Stimulated activated CD8-positive, alpha-beta memory T cell treated with anti-CD3 and anti-CD28 coated beads, Interleukin-4, amount 100 ng/mL, for 48 hours (primary cell): ENCODE results near the gene INCENP.
A peak's percentile ranks its signal among the peaks of the same experiment; 100 is the strongest.

Experiments used
- DNase-seq: peaks from one replicate; pipeline ENCODE4 v3.0.0-alpha.2; 2020

INCENP gene

GRCh38 chr11:62141111-62142042 is 17.6 kb downstream of the INCENP start:
- DNase-seq, result peak; percentile 17

GRCh38 chr11:62142043-62142375 is 18.2 kb downstream of the INCENP start:
- DNase-seq, result no peak

GRCh38 chr11:62142921-62143320 is 19.1 kb downstream of the INCENP start:
- DNase-seq, result peak; percentile 7

- peak; percentile 20 for DNase-seq
These were observed 19.9 kb downstream of the INCENP start for GRCh38 chr11:62143727-62144126.

GRCh38 chr11:62144641-62145255 is 20.9 kb downstream of the INCENP start:
- peak; percentile 10 for DNase-seq

- peak; percentile 14 for DNase-seq
These were observed 21.6 kb downstream of the INCENP start for GRCh38 chr11:62145261-62145871.

GRCh38 chr11:62146476-62147200 is 22.8 kb downstream of the INCENP start:
- peak; percentile 6 for DNase-seq

- DNase-seq, result peak; percentile 20
These were observed 23.7 kb downstream of the INCENP start for GRCh38 chr11:62147545-62147944.

GRCh38 chr11:62148271-62148980 is 24.6 kb downstream of the INCENP start:
- peak; percentile 11 for DNase-seq

GRCh38 chr11:62149986-62150886 is 26.4 kb downstream of the INCENP start:
- DNase-seq, result peak; percentile 12

GRCh38 chr11:62150887-62151736 is 27.3 kb downstream of the INCENP start:
- DNase-seq, result peak; percentile 10

GRCh38 chr11:62151737-62152102 is 27.9 kb downstream of the INCENP start:
- no peak for DNase-seq

- no peak for DNase-seq
These were observed 28.7 kb downstream of the INCENP start for GRCh38 chr11:62152245-62153086.

- DNase-seq, result no peak
These were observed 29.2 kb downstream of the INCENP start for GRCh38 chr11:62153087-62153395.

- DNase-seq, result no peak
These were observed 29.8 kb downstream of the INCENP start for GRCh38 chr11:62153617-62154016.

- DNase-seq, result no peak
These were observed 33.8 kb downstream of the INCENP start for GRCh38 chr11:62157603-62158002.

- no peak for DNase-seq
These were observed 42.6 kb downstream of the INCENP start for GRCh38 chr11:62166371-62166770.

- no peak for DNase-seq
These were observed 45.6 kb downstream of the INCENP start for GRCh38 chr11:62169448-62169847.

- no peak for DNase-seq
These were observed 46.1 kb downstream of the INCENP start for GRCh38 chr11:62169935-62170334.

GRCh38 chr11:62171261-62171723 is 47.5 kb downstream of the INCENP start:
- peak; percentile 88 for DNase-seq
